Measurements from ENCODE around the gene HK1. TPM values are rescaled to one million over a fixed set of nuclear protein-coding genes. Genes with fewer than 3 reads are reported as not detected.

Gene HK1
- total RNA-seq, 4 donors from 2014 or later = 12.5 to 47.0 (median 12.6) TPM

DNA sequence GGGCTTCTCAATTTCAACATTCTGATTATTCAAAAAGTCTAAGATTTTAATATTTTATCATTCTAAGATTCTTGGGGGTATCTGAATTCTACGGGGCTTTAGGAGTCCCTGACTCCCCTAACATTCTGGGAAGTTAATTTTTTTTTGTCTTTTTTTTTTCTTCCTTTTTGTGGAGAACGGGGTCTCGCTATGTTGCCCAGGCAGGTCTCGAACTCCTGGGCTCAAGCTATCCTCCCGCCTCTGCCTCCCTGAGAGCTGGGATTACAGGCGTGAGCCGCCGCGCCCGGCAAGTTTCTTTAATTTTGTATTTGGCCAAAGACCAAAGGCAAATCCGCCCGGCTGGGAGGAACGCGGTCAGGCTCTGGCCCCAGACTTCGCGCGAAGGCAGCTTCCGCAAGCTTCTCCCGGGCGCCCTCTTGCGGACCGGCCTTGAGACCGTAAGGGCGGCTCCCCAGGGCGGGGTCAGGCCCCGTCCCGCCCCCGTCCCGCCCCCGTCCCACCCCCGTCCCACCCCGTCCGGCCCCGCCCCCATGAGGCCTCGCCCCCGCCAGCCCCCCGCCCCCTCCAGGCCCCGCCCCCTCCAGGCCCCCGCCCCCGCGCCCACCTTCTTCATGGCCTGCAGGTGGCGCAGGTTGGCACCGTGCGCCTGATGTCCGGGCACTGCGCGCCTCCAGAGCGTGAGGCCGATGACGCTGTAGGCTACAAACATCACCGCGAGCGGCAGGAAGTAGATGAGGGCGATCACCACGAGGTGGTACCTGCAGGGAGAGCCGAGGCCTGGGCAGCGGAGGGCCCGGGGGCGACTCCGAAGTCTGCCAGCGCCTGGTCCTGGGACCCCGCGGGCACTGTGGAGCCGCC, 130.3 kb downstream of the HK1 start:
- H3K27me3 ChIP-seq = no peaks in the 10 kb centered on the region
- TF ChIP-seq, protein P1, sequence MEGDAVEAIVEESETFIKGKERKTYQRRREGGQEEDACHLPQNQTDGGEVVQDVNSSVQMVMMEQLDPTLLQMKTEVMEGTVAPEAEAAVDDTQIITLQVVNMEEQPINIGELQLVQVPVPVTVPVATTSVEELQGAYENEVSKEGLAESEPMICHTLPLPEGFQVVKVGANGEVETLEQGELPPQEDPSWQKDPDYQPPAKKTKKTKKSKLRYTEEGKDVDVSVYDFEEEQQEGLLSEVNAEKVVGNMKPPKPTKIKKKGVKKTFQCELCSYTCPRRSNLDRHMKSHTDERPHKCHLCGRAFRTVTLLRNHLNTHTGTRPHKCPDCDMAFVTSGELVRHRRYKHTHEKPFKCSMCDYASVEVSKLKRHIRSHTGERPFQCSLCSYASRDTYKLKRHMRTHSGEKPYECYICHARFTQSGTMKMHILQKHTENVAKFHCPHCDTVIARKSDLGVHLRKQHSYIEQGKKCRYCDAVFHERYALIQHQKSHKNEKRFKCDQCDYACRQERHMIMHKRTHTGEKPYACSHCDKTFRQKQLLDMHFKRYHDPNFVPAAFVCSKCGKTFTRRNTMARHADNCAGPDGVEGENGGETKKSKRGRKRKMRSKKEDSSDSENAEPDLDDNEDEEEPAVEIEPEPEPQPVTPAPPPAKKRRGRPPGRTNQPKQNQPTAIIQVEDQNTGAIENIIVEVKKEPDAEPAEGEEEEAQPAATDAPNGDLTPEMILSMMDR (IDR thresholded peaks at IDR 0.05) = peak; percentile 29 to 89 (median 62)
- peak in 1 of 2 donors; percentile 17 for TF ChIP-seq POLR2A (IDR thresholded peaks at IDR 0.05)
- DNase-seq = peak; percentile 92 to 97 (median 95)
- H3K9me3 ChIP-seq = no peaks in the 10 kb centered on the region
- H3K36me3 ChIP-seq = no peaks in the 10 kb centered on the region
- H3K4me1 ChIP-seq = peaks cover 0 to 22% (median 2%) of the 10 kb centered on the region in 4 donors
- H3K27ac ChIP-seq = peak overlapping the region; percentile 82 to 87 (median 85)
- H3K4me3 ChIP-seq = peak overlapping the region; percentile 23 to 39 (median 34)

DNA sequence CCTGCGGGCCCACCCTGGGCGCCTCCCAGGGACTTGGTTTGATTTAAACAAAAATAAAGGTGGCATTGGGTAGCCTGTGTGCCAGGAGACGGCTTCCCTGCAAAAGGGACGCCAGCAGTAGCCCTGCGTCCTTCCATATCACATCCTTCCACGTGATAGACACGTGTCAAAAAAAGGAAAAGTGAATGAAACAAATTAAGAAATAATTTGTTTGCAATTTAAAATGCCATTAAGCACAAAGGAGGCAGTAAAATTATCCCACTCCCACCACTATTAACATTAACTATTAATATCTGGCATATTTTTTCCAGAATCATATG, 130.8 kb downstream of the HK1 start:
- Histone ChIP-seq H3K4me3 (peak overlapping the region; percentile 23 to 39 (median 34)), H3K9me3 (no peaks in the 10 kb centered on the region), H3K4me1 (peaks cover 0 to 22% (median 2%) of the 10 kb centered on the region in 4 donors), H3K27me3 (no peaks in the 10 kb centered on the region), H3K27ac (peak overlapping the region; percentile 82 to 87 (median 85)), H3K36me3 (no peaks in the 10 kb centered on the region)
- DNase-seq = no peak
- TF ChIP-seq, protein P1 (IDR thresholded peaks at IDR 0.05) = no peak
- no peak for TF ChIP-seq POLR2A (IDR thresholded peaks at IDR 0.05)

DNA sequence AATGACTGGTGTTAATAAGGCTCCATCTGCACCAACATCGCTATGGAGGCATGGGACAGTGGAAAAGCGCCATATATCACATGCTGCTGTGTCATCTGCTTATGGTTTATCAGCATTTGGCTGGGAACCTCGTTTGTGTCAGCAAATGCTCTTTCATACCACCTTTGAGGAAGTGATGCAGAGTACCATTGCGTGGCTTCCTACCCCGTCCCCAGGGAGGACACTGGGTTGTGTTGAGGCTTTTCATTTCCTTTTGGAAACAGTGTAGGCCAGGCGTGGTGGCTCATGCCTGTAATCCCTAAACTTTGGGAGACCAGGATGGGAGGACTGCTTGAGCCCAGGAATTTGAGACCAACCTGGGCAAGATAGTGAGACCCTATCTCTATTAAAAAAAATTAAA, 131.7 kb downstream of the HK1 start:
- H3K4me1 ChIP-seq = peaks cover 0 to 22% (median 2%) of the 10 kb centered on the region in 4 donors

DNA sequence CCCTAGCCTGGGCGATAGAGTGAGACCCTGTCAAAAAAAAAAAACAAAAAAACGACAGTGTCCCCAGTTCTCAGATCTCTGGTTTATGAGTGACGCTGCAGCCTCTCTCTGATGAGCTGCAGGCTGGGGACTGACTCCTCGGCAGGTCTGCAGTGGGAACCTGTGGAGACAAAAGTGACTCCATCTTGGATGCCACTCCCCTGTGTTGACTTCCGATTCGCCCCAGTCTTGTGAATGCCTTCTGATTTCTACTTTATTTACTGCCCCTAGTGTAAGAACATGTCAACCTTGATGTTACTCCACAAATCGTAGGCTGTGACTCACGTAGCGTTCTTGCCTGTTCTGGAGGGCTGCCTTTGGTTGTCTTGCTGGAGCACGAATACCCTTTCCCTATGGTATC, 132.2 kb downstream of the HK1 start:
- H3K9me3 ChIP-seq = no peaks in the 10 kb centered on the region
- H3K4me3 ChIP-seq = no peak overlapping the region
- TF ChIP-seq, protein P1 (IDR thresholded peaks at IDR 0.05) = no peak
- no peak for TF ChIP-seq POLR2A (IDR thresholded peaks at IDR 0.05)
- peak overlapping the region in 3 of 4 donors; percentile 1 to 82 (median 31) for H3K27ac ChIP-seq
- no peaks in the 10 kb centered on the region for H3K27me3 ChIP-seq
- DNase-seq = no peak
- H3K4me1 ChIP-seq = peaks cover 0 to 22% (median 2%) of the 10 kb centered on the region in 4 donors
- H3K36me3 ChIP-seq = no peaks in the 10 kb centered on the region

More for the DNA sequence above, 131.7 kb downstream of the HK1 start:
- Histone ChIP-seq H3K27ac (peak overlapping the region in 3 of 4 donors; percentile 1 to 82 (median 31)), H3K27me3 (no peaks in the 10 kb centered on the region), H3K4me3 (no peak overlapping the region), H3K9me3 (no peaks in the 10 kb centered on the region), H3K36me3 (no peaks in the 10 kb centered on the region)
- DNase-seq = peak in 2 of 3 donors; percentile 70 to 78
- TF ChIP-seq, protein P1 (IDR thresholded peaks at IDR 0.05) = no peak
- TF ChIP-seq POLR2A (IDR thresholded peaks at IDR 0.05) = no peak

DNA sequence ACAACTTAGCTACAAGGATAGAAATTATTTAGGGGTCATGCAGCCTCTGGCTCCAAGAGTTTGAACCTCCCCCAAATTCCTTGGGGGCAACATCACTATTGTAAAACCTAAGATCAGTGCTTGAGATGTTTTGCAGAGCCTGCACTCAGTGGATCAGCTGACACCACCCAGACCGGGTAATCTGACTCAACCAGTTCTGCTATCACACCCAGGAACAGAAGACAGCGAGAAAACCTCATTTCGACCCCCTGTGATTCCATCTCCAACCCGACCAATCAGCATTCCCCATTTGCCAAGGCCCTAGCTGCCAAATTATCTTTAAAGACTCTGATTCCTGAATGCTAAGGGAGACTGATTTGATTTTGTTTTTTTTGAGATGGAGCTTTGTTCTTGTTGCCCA, 133.2 kb downstream of the HK1 start:
- TF ChIP-seq, protein P1 (IDR thresholded peaks at IDR 0.05) = no peak
- TF ChIP-seq POLR2A (IDR thresholded peaks at IDR 0.05) = no peak
- Histone ChIP-seq H3K27ac (peak overlapping the region in 1 of 4 donors; percentile 82), H3K4me1 (peaks cover 0 to 22% (median 2%) of the 10 kb centered on the region in 4 donors), H3K9me3 (no peaks in the 10 kb centered on the region), H3K36me3 (no peaks in the 10 kb centered on the region), H3K4me3 (no peak overlapping the region), H3K27me3 (no peaks in the 10 kb centered on the region)
- no peak for DNase-seq
